OCI-LY7 (cell line): Measurements from ENCODE around the gene NR3C1.

ENCODE experiments used
- CTCF ChIP-seq: fragments of 200-600 bp; sonication (generic); conservative IDR thresholded peaks from 2 replicates; pipeline ENCODE4 v1.5.1; 2014; ENCODE audit warnings: mild to moderate bottlenecking, antibody characterized with exemption, low read length, moderate library complexity, mixed read lengths
- EZH2phosphoT487 ChIP-seq: fragments of 200-600 bp; sonication (generic); IDR thresholded peaks from 2 replicates; pipeline ENCODE4 v1.6.1; 2018; ENCODE audit warnings: low read depth, borderline replicate concordance, mild to moderate bottlenecking, mixed run types, antibody characterized with exemption, low read length, moderate library complexity, mixed read lengths

- TF ChIP-seq CTCF (no peak), EZH2phosphoT487 (no peak)
Observed at GRCh38 chr5:143279698-143280097, 123.8 kb downstream of the NR3C1 start.
